Lower lobe of right lung (tissue), 2 donors: ENCODE measurements around the gene DPEP2NB. TPM values are rescaled to one million over a fixed set of nuclear protein-coding genes. Genes with fewer than 3 reads are reported as not detected.
"Not testable (repeated sequence)": the region's sequence is repeated elsewhere in the genome, so short reads cannot be mapped to it uniquely, and the experiment has no call there.

Experiments
- ATAC-seq, 2 donors: fragments of 200-7000 bp; cut with Tn5 transposase; one replicate each; pipeline ENCODE4 v1.9.1; 2020 to 2022; ENCODE audit warnings: mild to moderate bottlenecking in 2 of 2, moderate library complexity in 2 of 2
- DNase-seq: peaks from one replicate; pipeline ENCODE4 v3.0.0-alpha.2; 2020
- H3K27ac ChIP-seq: fragments of 200-600 bp; one replicate; pipeline ENCODE4 v1.8.0; 2022
- H3K27me3 ChIP-seq: fragments of 200-600 bp; one replicate; pipeline ENCODE4 v1.8.0; 2022; ENCODE audit warnings: low read depth
- H3K36me3 ChIP-seq: fragments of 200-600 bp; one replicate; pipeline ENCODE4 v1.8.0; 2022; ENCODE audit warnings: mild to moderate bottlenecking
- H3K4me1 ChIP-seq: fragments of 200-600 bp; one replicate; pipeline ENCODE4 v1.8.0; 2022
- H3K4me3 ChIP-seq: fragments of 200-600 bp; one replicate; pipeline ENCODE4 v1.8.0; 2022; ENCODE audit warnings: mild to moderate bottlenecking
- H3K9me3 ChIP-seq: fragments of 200-600 bp; one replicate; pipeline ENCODE4 v1.8.0; 2022
- intact Hi-C: fragments of 100-400 bp; cut with DNase I; formaldehyde crosslinking; loops from one replicate; pipeline ENCODE4 v1.11.0; 2022
- total RNA-seq: library from RNA; stranded (reverse); fragmentation: NEBNext Ultra II Directional; extraction: Animal tissue kit (Norgen Biotek cat#: 25700); gene quantifications from one replicate; pipeline ENCODE4 v1.2.1, GENCODE V29; 2021
- TF ChIP-seq, protein P1 (sequence below): fragments of 200-600 bp; IDR thresholded peaks from one replicate; pipeline ENCODE4 v1.8.0; 2022; ENCODE audit warnings: antibody characterized with exemption, mild to moderate bottlenecking
- donor health status: DM: no; HTN: yes; CAD: no; lungs with severe emphysema.

Gene DPEP2NB
- total RNA-seq, 1 donor from 2014 or later: not detected

DNA sequence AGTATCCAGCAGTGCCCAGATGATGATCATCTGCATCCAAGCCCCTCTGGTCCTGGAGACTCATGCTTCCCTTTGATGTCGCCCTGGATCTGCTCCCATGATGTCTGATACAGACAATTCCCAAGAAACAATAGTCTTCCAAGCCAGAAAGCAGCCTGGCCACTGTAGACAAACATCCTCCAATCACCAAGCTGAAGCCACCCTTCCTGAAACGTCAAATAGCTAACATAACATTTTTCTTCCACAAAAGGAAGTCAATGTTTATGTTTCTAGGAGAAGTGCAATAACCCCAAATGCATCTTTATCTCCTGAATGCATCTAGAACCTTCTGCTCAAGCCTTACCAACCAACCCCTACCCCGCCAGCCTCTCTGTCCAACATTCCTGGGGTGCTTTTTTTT lies 15.3 kb downstream of the DPEP2NB start:
- Histone ChIP-seq H3K4me3 (peak overlapping the region; percentile 42), H3K36me3 (no peaks in the 10 kb centered on the region), H3K27me3 (no peaks in the 10 kb centered on the region), H3K9me3 (no peaks in the 10 kb centered on the region), H3K27ac (peak overlapping the region; percentile 84), H3K4me1 (peaks cover 44% of the 10 kb centered on the region)
- TF ChIP-seq, protein P1, sequence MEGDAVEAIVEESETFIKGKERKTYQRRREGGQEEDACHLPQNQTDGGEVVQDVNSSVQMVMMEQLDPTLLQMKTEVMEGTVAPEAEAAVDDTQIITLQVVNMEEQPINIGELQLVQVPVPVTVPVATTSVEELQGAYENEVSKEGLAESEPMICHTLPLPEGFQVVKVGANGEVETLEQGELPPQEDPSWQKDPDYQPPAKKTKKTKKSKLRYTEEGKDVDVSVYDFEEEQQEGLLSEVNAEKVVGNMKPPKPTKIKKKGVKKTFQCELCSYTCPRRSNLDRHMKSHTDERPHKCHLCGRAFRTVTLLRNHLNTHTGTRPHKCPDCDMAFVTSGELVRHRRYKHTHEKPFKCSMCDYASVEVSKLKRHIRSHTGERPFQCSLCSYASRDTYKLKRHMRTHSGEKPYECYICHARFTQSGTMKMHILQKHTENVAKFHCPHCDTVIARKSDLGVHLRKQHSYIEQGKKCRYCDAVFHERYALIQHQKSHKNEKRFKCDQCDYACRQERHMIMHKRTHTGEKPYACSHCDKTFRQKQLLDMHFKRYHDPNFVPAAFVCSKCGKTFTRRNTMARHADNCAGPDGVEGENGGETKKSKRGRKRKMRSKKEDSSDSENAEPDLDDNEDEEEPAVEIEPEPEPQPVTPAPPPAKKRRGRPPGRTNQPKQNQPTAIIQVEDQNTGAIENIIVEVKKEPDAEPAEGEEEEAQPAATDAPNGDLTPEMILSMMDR: no peak
- DNase-seq: no peak
- peak; percentile 31 to 37 for ATAC-seq
- intact Hi-C loops: no loop called here

DNA sequence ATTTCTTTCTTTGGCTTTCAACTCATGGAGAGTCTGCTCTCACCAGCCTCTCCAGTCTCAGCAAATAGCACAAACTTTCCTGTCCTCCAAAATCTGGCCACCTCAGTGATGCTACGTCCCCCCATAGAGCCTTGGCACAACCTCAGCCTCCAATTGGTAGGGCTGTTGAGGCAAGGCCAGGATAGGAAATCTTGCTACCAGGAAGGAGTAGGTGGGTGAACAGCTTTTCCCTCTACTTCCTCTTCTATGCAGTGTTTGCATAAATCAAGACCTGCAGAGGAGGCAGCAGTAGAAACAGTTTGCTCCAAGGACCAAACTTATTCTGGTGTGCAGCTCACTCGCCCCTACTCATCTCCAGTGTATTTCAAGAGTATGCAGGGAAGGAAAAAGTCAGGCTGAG lies 15.7 kb downstream of the DPEP2NB start:
- Histone ChIP-seq H3K9me3 (no peaks in the 10 kb centered on the region), H3K4me3 (peak overlapping the region; percentile 42), H3K36me3 (no peaks in the 10 kb centered on the region), H3K27ac (peak overlapping the region; percentile 84), H3K4me1 (peaks cover 44% of the 10 kb centered on the region), H3K27me3 (no peaks in the 10 kb centered on the region)
- intact Hi-C loops: no loop called here
- TF ChIP-seq, protein P1: no peak
- DNase-seq (no peak), ATAC-seq (peak; percentile 72 to 74)

DNA sequence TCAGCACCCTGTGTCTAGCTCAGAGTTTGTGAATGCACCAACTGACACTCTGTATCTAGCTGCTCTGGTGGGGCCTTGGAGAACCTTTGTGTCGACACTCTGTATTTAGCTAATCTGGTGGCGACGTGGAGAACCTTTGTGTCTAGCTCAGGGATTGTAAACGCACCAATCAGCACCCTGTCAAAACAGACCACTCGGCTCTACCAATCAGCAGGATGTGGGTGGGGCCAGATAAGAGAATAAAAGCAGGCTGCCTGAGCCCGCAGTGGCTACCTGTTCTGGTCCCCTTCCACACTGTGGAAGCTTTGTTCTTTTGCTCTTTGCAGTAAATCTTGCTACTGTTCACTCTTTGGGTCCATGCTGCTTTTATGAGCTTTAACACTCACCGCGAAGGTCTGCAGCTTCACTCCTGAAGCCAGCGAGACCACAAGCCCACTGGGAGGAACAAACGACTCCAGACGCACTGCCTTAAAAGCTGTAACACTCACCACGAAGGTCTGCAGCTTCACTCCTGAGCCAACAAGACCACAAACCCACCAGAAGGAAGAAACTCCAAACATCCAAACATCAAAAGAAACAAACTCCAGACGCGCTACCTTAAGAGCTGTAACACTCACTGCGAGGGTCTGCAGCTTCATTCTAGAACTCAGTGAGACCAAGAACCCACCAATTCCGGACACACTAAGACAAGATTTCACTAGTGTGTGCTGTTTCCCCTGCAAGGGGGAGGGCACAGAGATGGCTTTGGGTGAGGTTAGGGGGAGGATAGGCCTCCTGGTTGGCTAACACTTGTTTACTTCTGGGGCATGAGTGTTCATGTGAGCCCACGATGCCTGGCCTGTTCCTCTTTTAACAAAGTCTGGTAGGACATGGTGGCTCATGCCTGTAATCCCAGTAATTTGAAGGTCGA lies 16.7 kb downstream of the DPEP2NB start, which contains the start of gene DPEP2:
Gene DPEP2, minus strand, starts transcription at position 706 of the 910 bp plus-strand sequence. CDS start 6,272 bp downstream, outside the sequence.
- Histone ChIP-seq H3K27ac (peak within 1 kb of the TSS; percentile 84), H3K4me1 (peaks cover 44% of the 10 kb centered on the region), H3K4me3 (peak within 1 kb of the TSS; percentile 42)
- H3K9me3 ChIP-seq, H3K36me3 ChIP-seq, intact Hi-C loops, H3K27me3 ChIP-seq: not testable (repeated sequence)
- DNase-seq (peak; percentile 69), ATAC-seq (peak; percentile 86 to 94)

DNA sequence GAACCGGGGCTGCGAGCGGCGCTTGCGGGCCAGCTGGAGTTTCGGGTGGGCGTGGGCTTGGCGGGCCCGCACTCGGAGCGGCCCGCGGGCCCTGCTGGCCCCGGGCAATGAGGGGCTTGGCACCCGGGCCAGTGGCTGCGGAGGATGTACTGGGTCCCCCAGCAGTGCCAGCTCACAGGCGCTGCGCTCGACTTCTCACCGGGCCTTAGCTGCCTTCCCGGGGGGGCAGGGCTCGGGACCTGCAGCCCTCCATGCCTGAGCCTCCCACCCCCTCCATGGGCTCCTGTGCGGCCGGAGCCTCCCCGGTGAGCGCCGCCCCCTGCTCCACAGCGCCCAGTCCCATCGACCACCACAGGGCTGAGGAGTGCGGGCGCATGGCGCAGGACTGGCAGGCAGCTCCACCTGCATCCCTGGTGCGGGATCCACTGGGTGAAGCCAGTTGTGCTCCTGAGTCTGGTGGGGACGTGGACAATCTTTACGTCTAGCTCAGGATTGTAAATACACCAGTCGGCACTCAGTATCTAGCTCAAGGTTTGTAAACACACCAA lies 17.4 kb downstream of the DPEP2NB start:
- H3K36me3 ChIP-seq, H3K27me3 ChIP-seq, ATAC-seq, intact Hi-C loops, H3K4me3 ChIP-seq, DNase-seq, H3K9me3 ChIP-seq: not testable (repeated sequence)
- Histone ChIP-seq H3K4me1 (peaks cover 52% of the 10 kb centered on the region), H3K27ac (peak overlapping the region; percentile 84)

DNA sequence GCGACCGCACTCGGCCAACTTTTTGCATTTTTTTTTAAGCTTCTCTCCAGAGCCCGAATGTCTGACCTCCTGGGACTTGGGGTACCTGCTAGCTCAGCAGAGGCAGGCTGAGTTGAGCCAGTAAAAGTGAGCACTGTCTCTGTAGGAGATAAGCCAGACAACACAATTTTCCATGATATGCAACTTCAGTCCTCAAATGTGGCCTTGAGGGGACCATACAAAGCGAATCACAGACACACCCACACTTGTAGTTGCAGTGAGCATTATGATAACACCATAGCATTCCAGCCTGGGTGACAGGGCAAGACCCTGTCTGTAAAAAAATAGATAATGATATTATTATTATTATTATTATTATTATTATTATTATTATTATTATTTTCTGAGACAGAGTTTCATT lies 19.0 kb downstream of the DPEP2NB start:
- no peak for DNase-seq
- Histone ChIP-seq H3K4me3 (no peak overlapping the region), H3K4me1 (peaks cover 60% of the 10 kb centered on the region), H3K27ac (no peak overlapping the region), H3K36me3 (no peaks in the 10 kb centered on the region), H3K9me3 (no peaks in the 10 kb centered on the region), H3K27me3 (no peaks in the 10 kb centered on the region)
- ATAC-seq: no peak
- TF ChIP-seq, protein P1: no peak
- intact Hi-C loops: no loop called here

DNA sequence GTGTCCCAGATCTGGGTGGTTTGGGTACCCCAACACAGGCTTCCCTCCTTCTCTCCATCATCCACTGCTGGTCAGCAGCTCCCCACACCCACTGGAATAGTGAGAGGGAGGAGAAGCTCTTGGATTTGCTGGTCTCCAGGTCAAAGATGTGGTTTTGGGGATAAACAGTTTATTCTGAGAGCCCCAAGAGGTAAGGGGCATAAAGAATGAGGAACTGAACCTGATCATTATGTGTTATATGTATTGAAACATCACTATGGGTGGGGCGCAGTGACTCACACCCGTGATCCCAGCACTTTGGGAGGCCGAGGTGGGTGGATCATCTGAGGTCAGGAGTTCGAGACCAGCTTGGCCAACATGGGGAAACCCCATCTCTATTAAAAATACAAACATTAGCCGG lies 20.3 kb downstream of the DPEP2NB start:
- DNase-seq: peak; percentile 54
- Histone ChIP-seq H3K27me3 (no peaks in the 10 kb centered on the region), H3K9me3 (no peaks in the 10 kb centered on the region), H3K27ac (peak overlapping the region; percentile 53), H3K4me1 (peaks cover 49% of the 10 kb centered on the region), H3K36me3 (no peaks in the 10 kb centered on the region), H3K4me3 (no peak overlapping the region)
- intact Hi-C loops: no loop called here
- TF ChIP-seq, protein P1: no peak
- no peak for ATAC-seq

DNA sequence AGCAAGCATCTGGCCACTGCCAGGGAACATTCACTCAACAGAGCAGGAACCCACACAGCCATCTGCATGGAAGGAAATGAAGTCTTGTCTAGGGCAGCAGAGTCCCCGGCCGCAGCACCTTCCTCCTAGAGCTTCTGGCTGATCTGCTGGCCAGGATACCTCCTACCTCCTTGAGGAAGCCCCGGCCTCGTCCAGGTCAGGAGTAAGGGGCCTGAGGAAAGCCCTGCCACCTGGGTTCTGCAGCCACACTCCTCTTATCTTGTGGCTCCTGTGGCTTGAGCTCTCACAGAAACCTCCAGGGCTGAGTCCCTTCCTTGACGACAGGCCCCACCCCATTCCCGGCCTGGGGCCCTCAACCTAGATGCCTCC lies 21.7 kb downstream of the DPEP2NB start:
- DNase-seq, H3K27me3 ChIP-seq, H3K36me3 ChIP-seq, H3K9me3 ChIP-seq, intact Hi-C loops: not testable (repeated sequence)
- Histone ChIP-seq H3K4me1 (peaks cover 37% of the 10 kb centered on the region), H3K27ac (peak overlapping the region; percentile 90), H3K4me3 (peak overlapping the region; percentile 49)
- ATAC-seq: peak; percentile 3 to 9
